OCI-M1 (cell line): ENCODE data around the gene BABAM1.

Source experiments
- DNase-seq: peaks from one replicate; lab custom pipeline; 2025; lab: John Stamatoyannopoulos, UW

BABAM1 gene

GRCh38 chr19:17243211-17243829 lies 23.9 kb upstream of the BABAM1 start:
- peak; percentile 24 for DNase-seq

GRCh38 chr19:17243830-17244617 lies 23.2 kb upstream of the BABAM1 start:
- peak; percentile 66 for DNase-seq

GRCh38 chr19:17244618-17245534 lies 22.4 kb upstream of the BABAM1 start:
- peak; percentile 43 for DNase-seq

- no peak for DNase-seq
Measured at GRCh38 chr19:17245535-17245984, 21.7 kb upstream of the BABAM1 start, which contains the start of gene NR2F6. TSS of gene NR2F6 (minus strand) at chr19:17245919. CDS start at chr19:17245220, 699 bp downstream.

GRCh38 chr19:17246681-17247425 lies 20.4 kb upstream of the BABAM1 start:
- DNase-seq, result peak; percentile 93

- DNase-seq, result no peak
Measured at GRCh38 chr19:17248011-17248776, 19.0 kb upstream of the BABAM1 start.

- no peak for DNase-seq
Measured at GRCh38 chr19:17249887-17250548, 17.2 kb upstream of the BABAM1 start.

- DNase-seq, result peak; percentile 39
Measured at GRCh38 chr19:17254636-17255035, 12.6 kb upstream of the BABAM1 start.

- no peak for DNase-seq
Measured at GRCh38 chr19:17255150-17255621, 12.1 kb upstream of the BABAM1 start.

GRCh38 chr19:17256130-17256529 lies 11.1 kb upstream of the BABAM1 start:
- DNase-seq, result no peak

GRCh38 chr19:17259118-17259780 lies 8.0 kb upstream of the BABAM1 start:
- peak; percentile 35 for DNase-seq

GRCh38 chr19:17259934-17260333 lies 7.3 kb upstream of the BABAM1 start:
- no peak for DNase-seq

- DNase-seq, result peak; percentile 93
Measured at GRCh38 chr19:17260842-17261325, 6.4 kb upstream of the BABAM1 start.

GRCh38 chr19:17262557-17262956 lies 4.7 kb upstream of the BABAM1 start:
- no peak for DNase-seq

- no peak for DNase-seq
Measured at GRCh38 chr19:17263712-17264640, 3.3 kb upstream of the BABAM1 start.

- DNase-seq, result no peak
Measured at GRCh38 chr19:17264641-17264979, 2.6 kb upstream of the BABAM1 start, which contains the start of gene USHBP1. TSS of gene USHBP1 (minus strand) at chr19:17264745. CDS start at chr19:17264299, 446 bp downstream.

- DNase-seq, result no peak
Measured at GRCh38 chr19:17266026-17266425, 1.2 kb upstream of the BABAM1 start.

GRCh38 chr19:17266589-17266974 lies 661 bp upstream of the BABAM1 start:
- DNase-seq, result no peak
